Kidney tubule cell (primary cell): ENCODE results near the gene GRIA3.

Experiments used
- DNase-seq: peaks from one replicate; pipeline ENCODE4 v3.0.0-alpha.2; 2018; ENCODE audit warnings: low spot score

The GRIA3 gene

DNA sequence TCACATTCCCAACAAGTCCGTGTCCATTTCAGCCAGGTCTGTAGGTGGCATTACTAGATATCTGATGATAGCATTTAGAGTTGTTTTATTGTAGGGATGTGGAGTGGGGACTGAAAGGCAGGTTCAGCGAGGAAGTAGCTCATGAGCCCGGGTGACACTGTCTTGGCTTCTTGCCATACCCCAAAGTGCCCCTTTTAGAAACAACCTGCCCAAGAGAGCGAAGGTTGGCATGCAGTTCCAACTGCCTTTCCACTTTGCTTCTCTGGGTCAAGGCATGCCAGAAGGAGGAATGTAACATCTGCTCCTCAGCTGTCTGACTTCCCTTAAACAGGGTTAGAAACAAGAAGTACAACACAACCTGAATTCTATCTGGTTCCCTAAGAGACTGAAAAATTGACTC is 9.0 kb downstream of the GRIA3 start:
- no peak for DNase-seq

DNA sequence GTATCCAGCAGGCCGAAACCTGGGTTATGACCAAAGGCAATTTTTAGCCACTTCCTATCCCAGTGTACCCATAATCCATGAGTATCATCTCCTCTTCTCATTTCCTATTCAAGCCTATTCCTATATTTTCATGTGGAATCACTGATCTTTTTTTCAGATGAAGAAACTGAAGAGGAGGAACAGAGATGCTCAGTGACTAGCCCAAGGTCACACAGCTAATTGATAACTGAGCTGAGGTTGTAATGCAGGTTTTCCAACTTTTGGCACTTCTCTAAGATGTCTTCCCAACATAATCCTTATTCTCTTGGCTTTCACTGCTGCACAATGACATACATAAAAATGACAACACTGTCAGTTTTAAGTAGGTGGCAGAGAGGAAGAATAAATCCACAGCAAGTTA is 15.3 kb downstream of the GRIA3 start:
- no peak for DNase-seq

DNA sequence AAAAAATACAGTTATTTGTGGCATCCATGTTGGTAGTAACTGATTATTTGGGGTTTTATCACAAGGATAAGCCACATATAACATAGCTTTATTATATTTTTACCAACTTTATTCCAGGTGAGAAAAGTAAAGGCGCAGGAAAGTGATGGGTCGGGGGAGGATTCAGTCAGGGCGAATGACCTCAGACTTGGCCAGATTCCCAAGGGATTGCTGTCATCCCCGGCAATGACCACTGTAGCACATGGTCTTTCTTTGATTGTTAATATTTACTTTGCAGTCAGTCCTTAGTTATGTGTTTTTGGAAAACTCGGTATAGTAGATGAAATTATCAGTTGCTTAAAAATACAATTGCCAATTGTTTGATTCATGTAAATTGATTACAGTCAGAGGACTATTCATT is 17.6 kb downstream of the GRIA3 start:
- DNase-seq = peak; percentile 52

- no peak for DNase-seq
Observed at GRCh38 chrX:123202523-123202922, 18.4 kb downstream of the GRIA3 start.

GRCh38 chrX:123203772-123204171 is 19.7 kb downstream of the GRIA3 start:
- no peak for DNase-seq

GRCh38 chrX:123206176-123206575 is 22.1 kb downstream of the GRIA3 start:
- DNase-seq = no peak

GRCh38 chrX:123210252-123210651 is 26.2 kb downstream of the GRIA3 start:
- no peak for DNase-seq

- no peak for DNase-seq
Observed at GRCh38 chrX:123215397-123216089, 31.5 kb downstream of the GRIA3 start.

DNA sequence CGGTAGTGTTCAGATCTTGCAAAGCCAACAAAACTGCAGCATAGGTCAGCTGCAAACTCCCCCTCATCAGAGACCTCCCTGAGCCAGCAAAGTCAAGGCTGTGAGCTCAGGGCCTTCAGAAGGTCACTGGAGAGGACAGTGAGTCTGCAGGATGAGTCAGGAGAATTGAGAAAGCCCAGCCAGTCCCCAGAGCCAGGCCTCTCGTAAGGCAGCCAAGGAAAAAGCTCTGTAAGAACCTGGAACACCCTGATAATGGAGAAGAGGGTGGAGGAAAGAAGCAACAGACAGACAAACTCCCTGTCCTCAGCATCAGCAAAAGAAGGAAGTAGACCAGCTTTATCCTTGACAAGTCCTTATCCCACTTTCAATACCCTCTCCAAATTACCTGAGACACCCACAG is 33.0 kb downstream of the GRIA3 start:
- DNase-seq = no peak

DNA sequence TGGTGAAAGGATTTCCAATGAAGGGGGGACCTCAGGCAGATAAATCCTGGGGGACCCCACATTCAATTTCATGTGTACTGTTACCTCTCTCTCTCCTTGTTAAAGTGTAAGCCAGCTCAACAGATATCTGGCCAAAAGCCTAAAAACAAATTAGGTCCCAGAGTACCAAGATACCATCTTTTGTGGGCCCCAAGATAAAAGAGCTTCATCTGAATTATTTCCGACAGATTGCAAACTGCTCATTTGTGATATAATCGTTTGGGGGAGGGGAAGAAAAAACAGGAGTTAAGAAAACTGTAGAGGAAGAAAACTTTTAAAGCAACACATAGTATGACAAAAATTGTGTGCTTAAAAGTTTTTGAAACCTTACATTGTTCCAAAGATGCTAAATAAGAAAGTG is 33.6 kb downstream of the GRIA3 start:
- DNase-seq = no peak

GRCh38 chrX:123219916-123220315 is 35.8 kb downstream of the GRIA3 start:
- peak; percentile 20 for DNase-seq

DNA sequence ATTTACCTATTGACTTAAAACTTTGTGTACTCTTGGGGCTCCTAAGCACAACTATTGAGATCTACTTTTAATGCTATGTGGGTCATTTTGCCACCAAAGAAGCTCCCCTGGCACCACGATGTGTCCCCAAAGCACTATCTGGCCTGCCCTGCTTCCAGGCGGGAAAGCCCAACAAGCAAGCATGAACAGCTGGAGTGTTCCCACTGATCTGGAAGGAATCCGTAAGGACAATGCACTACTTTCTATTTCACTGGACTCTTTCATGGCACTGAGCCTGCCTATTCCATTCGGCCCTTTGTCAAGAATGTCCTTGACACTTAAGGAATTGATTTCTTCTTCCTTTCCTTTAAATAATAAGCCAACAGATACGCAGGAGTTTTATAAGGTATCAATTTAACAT is 38.8 kb downstream of the GRIA3 start:
- no peak for DNase-seq

DNA sequence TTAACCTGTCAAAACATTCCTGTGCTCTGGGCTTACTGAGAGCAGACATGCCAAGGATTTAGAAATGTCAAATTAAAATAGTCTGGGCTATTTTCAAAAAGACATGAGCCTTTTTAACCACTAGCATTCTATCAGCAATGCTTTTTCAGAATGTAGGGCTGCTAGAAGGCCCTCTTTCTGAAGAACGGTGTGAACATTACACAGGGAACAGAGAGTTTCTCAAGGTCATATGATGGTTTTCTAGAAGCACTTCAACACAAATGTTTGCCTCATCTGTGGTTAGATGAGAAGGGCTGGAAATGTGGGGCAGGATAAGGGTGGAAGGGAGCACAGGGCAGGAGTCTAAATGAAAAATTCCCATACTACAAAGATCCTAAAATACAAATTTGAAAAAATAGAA is 39.3 kb downstream of the GRIA3 start:
- DNase-seq = no peak

GRCh38 chrX:123223859-123224258 is 39.8 kb downstream of the GRIA3 start:
- no peak for DNase-seq

GRCh38 chrX:123230798-123231197 is 46.7 kb downstream of the GRIA3 start:
- DNase-seq = no peak

DNA sequence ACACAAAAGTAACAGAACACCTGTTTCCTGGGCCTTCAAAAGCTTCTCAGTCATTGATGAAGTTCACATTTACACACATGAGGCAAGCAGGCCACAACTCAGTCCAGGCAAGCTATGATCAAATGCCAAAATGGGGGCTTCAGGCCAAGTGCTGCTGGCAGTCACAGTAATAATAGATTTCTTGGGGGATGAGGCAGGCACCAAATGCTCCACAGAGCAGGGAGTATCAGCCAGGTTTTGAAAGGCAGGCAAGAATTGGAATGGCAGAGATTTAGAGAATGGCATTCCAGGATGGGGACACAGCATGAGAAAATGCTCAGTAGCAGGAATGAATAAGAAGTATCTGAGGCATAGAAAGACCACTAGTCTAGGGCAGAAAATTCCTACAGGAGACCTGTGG is 52.8 kb downstream of the GRIA3 start:
- no peak for DNase-seq

DNA sequence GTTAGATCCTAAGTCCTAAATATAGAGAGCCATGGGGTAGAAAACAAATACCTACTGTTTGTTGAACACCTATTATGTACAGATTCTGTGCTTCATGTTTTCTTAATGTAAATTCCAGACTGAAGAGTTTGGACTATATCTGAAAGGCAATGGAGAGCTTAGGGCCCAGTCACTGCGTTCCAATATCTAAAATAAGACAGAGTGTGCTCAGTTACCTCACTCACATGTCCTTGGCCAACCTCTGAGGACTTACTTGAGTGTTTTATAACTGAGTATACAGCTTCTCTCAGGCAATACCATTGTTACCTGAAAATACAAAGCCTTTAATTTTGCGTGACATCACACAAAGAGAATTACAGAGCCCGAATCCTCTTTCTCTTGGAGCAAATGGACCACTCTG is 53.2 kb downstream of the GRIA3 start:
- no peak for DNase-seq

- no peak for DNase-seq
Observed at GRCh38 chrX:123254457-123254856, 70.4 kb downstream of the GRIA3 start.

DNA sequence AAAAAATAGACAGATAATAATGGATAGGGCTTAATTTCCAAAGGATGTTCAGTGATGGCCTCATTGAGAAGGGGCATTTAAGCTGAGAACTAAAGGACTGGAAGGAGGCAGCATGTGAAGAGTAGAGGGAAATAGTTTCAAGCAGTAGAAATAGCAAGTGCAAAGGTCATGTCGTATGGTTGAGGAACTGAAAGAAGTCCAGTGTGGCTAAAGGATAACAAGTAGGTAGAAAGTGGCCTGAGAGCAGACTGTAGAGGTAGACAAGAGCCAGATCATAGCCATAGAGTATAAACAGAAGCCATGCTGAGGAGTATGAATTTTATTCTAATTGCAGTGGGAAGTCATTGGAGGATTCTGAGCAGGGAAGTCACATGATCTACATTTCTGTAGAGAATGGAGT is 72.3 kb downstream of the GRIA3 start:
- no peak for DNase-seq

GRCh38 chrX:123260920-123261418 is 76.9 kb downstream of the GRIA3 start:
- DNase-seq = no peak

- DNase-seq = no peak
Observed at GRCh38 chrX:123263270-123263669, 79.2 kb downstream of the GRIA3 start.

DNA sequence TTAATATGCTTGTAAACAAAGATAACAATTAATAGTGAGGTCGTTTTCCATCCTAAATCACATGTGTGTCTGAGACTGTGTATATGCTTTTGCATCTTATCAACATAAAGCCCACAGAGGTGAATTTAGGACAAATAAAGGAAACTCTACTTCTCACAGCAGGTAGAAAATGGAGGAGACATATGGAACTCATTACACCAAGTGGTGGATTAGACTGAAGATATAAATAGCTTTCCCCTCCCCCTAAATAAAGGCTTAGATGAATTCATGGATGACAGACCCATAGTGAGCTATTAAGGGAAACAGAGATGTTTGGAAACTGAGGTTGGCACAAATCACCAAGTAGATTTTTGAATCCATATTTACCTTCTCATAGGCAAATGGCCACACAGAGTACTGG is 79.7 kb downstream of the GRIA3 start:
- no peak for DNase-seq

- peak; percentile 20 for DNase-seq
Observed at GRCh38 chrX:123267220-123267619, 83.1 kb downstream of the GRIA3 start.

DNA sequence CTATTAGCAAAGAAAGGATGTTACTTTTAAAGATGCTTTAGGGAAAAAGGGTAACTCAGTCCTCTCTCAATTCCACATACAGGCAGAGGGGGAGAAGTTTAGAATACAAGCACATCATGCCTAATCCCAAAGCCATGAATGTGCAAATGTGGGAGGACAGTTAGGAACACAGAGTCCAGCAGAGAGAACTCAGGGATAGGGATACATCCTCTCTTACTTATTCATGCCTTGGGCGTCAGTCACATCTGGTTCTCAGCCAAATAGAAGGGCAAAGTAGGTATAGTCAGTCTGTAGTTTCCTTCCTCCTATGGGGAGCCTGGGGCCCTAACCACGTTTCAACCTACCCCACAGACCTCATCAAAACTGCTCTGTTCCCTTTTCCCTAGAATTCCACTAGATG is 87.8 kb downstream of the GRIA3 start:
- no peak for DNase-seq
